ENCODE data around the gene EIF2S1. TPM values are rescaled to one million over a fixed set of nuclear protein-coding genes. Genes with fewer than 3 reads are reported as not detected.
A peak's percentile ranks its signal among the peaks of the same experiment; 100 is the strongest.
"Not testable (repeated sequence)": the region's sequence is repeated elsewhere in the genome, so short reads cannot be mapped to it uniquely, and the experiment has no call there.

The EIF2S1 gene
- total and polyA plus RNA-seq, 2 of the 13 experiments (the other 11 are each of a cell fraction or from before 2014, with no cell fraction given), result 49.1 to 246 TPM

GRCh38 chr14:67413806-67414769 is 54.0 kb downstream of the EIF2S1 start:
- Histone ChIP-seq H3K9me3 (ENCODE audit: low read length) (no peaks in the 10 kb centered on the region), H3K36me3 (replicated peaks in 1 of 2; ENCODE audit: control insufficient read depth in 1 of 2, insufficient read depth in 2 of 2, low read length in 2 of 2) (no peaks in the 10 kb centered on the region), H3K27ac (ENCODE audit: extremely low read length, insufficient read depth, low read length) (no peak overlapping the region), H3K4me2 (ENCODE audit: low read depth, low read length) (no peak overlapping the region), H2AFZ (ENCODE audit: low read length) (no peak overlapping the region), H3K4me1 (ENCODE audit: insufficient read depth, low read length) (peaks cover 30% of the 10 kb centered on the region), H3K79me2 (ENCODE audit: insufficient read depth, low read length) (no peaks in the 10 kb centered on the region), H3K4me3 (replicated peaks in 1 of 3; ENCODE audit: insufficient read depth in 1 of 3, low read depth in 2 of 3, low read length in 3 of 3) (no peak overlapping the region), H3K9ac (ENCODE audit: insufficient read depth, low read depth, low read length) (no peak overlapping the region), H4K20me1 (ENCODE audit: insufficient read depth, low read length) (no peaks in the 10 kb centered on the region), H3K27me3 (ENCODE audit: control insufficient read depth in 1 of 2, insufficient read depth in 2 of 2, low read length in 2 of 2) (no peaks in the 10 kb centered on the region)
- no TSS peak for BruUV-seq (replicated peaks)
- intact Hi-C loops (cut with micrococcal nuclease; ENCODE audit: unreplicated experiment) (no loop called here), in situ Hi-C loops (cut with HindIII; ENCODE audit: extremely low pct_ligation_motif_present, low pct_unique_long_range_greater_than_20kb) (no loop called here)
- TF ChIP-seq FOSL2 (CRISPR knock-in tag; IDR thresholded peaks at IDR 0.05), result peak; percentile 84
- TF ChIP-seq ISX (CRISPR knock-in tag; conservative IDR thresholded peaks at IDR 0.05), result no peak
- TF ChIP-seq MTA1 (CRISPR knock-in tag; IDR thresholded peaks at IDR 0.05; ENCODE audit: borderline replicate concordance), result no peak
- ChIA-PET CTCF (ENCODE audit: low intra/inter-chr PET ratio, low total read pairs) (no interaction called here), POLR2A (no interaction called here)
- peak; percentile 24 for DNase-seq (ENCODE audit: low spot score)
- no peak; the same call in 2 of the 3 replicates for ATAC-seq
- WGBS (ENCODE audit: low lambda C conversion rate), result 25% methylated on average over 3 of the region's 3 CpGs
- no peak for FAIRE-seq

- peaks cover 17% of the 10 kb centered on the region for H3K4me1 ChIP-seq (ENCODE audit: insufficient read depth, low read length)
- in situ Hi-C loops (cut with HindIII; ENCODE audit: extremely low pct_ligation_motif_present, low pct_unique_long_range_greater_than_20kb); H3K27ac ChIP-seq (ENCODE audit: extremely low read length, insufficient read depth, low read length); CTCF ChIA-PET (ENCODE audit: low intra/inter-chr PET ratio, low total read pairs); H3K4me3 ChIP-seq (replicated peaks in 1 of 3; ENCODE audit: insufficient read depth in 1 of 3, low read depth in 2 of 3, low read length in 3 of 3); DNase-seq (ENCODE audit: low spot score); BruUV-seq (replicated peaks); H3K9me3 ChIP-seq (ENCODE audit: low read length); H2AFZ ChIP-seq (ENCODE audit: low read length); H3K4me2 ChIP-seq (ENCODE audit: low read depth, low read length); POLR2A ChIA-PET; H3K79me2 ChIP-seq (ENCODE audit: insufficient read depth, low read length); FAIRE-seq; H3K36me3 ChIP-seq (replicated peaks in 1 of 2; ENCODE audit: control insufficient read depth in 1 of 2, insufficient read depth in 2 of 2, low read length in 2 of 2); H3K9ac ChIP-seq (ENCODE audit: insufficient read depth, low read depth, low read length); H4K20me1 ChIP-seq (ENCODE audit: insufficient read depth, low read length); ATAC-seq; H3K27me3 ChIP-seq (ENCODE audit: control insufficient read depth in 1 of 2, insufficient read depth in 2 of 2, low read length in 2 of 2); intact Hi-C loops (cut with micrococcal nuclease; ENCODE audit: unreplicated experiment): not testable (repeated sequence)
- 52% methylated on average over 5 of the region's 5 CpGs for WGBS (ENCODE audit: low lambda C conversion rate)
These were observed 55.5 kb downstream of the EIF2S1 start for GRCh38 chr14:67415610-67416009.
